ENCODE measurements around the gene SEMA5B. TPM values are rescaled to one million over a fixed set of nuclear protein-coding genes. Genes with fewer than 3 reads are reported as not detected.

Gene SEMA5B
- total and polyA plus RNA-seq, 2 experiments from 2014 or later: 8.0 to 26.8 TPM

DNA sequence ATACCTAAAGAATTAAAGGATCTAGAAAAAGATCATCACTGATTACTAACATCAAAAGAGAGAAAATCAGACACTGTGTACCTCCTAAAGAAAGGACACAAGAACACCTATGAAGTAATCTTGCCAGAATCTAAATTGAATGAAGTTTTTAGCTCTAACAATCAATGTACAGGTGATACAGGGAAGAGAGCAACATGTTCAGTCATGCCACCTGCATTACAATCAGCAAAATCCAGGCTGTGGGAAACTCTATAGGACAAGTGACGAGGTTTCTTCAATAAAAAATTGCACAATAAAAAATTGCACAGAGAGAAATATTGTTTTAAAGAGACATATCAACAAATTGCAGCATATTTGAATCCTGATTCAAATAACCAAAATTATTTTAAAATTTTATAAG lies 93.3 kb downstream of the SEMA5B start:
- peaks cover 8% of the 10 kb centered on the region for H3K27me3 Mint-ChIP-seq (ENCODE audit: insufficient read depth, low read depth, poor library complexity)
- DNase-seq (ENCODE audit: low spot score) (no peak), ATAC-seq (no peak)
- no peak overlapping the region for H3K27ac ChIP-seq (ENCODE audit: low read depth)
- no peaks in the 10 kb centered on the region for H3K27me3 ChIP-seq (ENCODE audit: insufficient read depth)
- no peaks in the 10 kb centered on the region for H3K79me2 ChIP-seq (replicated peaks; ENCODE audit: insufficient read depth)
- H3K4me1 Mint-ChIP-seq: no peaks in the 10 kb centered on the region
- no peaks in the 10 kb centered on the region; the same call in 1 of the 2 replicates for H4K20me1 ChIP-seq (replicated peaks; ENCODE audit: insufficient read depth)
- H3K4me1 ChIP-seq (ENCODE audit: insufficient read depth): no peaks in the 10 kb centered on the region
- H3K9me2 ChIP-seq (ENCODE audit: insufficient read depth): no peaks in the 10 kb centered on the region
- no peak overlapping the region for H3K27ac Mint-ChIP-seq
- no peaks in the 10 kb centered on the region for H3K36me3 Mint-ChIP-seq (ENCODE audit: low read depth)
- no peaks in the 10 kb centered on the region for H3F3A ChIP-seq (replicated peaks; ENCODE audit: low read depth)
- no peak overlapping the region for H3K4me3 ChIP-seq
- no peaks in the 10 kb centered on the region for H3K9me3 Mint-ChIP-seq
- no peak overlapping the region for H3K4me2 ChIP-seq
- no peak overlapping the region for H2AFZ ChIP-seq
- TF ChIP-seq NANOG (IDR thresholded peaks at IDR 0.05; ENCODE audit: borderline replicate concordance) (no peak), EZH2phosphoT487 (IDR thresholded peaks at IDR 0.05; ENCODE audit: unreplicated experiment) (no peak), JUNB (IDR thresholded peaks at IDR 0.05; ENCODE audit: unreplicated experiment) (no peak), POLR2AphosphoS5 (IDR thresholded peaks at IDR 0.05; ENCODE audit: low read depth) (no peak), REST (IDR thresholded peaks at IDR 0.05; ENCODE audit: unreplicated experiment) (no peak), EZH2 (IDR thresholded peaks at IDR 0.05; ENCODE audit: low read depth, unreplicated experiment) (no peak), ZNF114 (CRISPR knock-in tag; IDR thresholded peaks at IDR 0.05) (no peak), CREB1 (CRISPR knock-in tag; IDR thresholded peaks at IDR 0.05; ENCODE audit: low read depth) (no peak), ZNF331 (CRISPR knock-in tag; IDR thresholded peaks at IDR 0.05; ENCODE audit: low read depth) (no peak), STAT1 (IDR thresholded peaks at IDR 0.05; ENCODE audit: unreplicated experiment) (no peak)
- TF ChIP-seq, protein P1, sequence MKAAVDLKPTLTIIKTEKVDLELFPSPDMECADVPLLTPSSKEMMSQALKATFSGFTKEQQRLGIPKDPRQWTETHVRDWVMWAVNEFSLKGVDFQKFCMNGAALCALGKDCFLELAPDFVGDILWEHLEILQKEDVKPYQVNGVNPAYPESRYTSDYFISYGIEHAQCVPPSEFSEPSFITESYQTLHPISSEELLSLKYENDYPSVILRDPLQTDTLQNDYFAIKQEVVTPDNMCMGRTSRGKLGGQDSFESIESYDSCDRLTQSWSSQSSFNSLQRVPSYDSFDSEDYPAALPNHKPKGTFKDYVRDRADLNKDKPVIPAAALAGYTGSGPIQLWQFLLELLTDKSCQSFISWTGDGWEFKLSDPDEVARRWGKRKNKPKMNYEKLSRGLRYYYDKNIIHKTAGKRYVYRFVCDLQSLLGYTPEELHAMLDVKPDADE (IDR thresholded peaks at IDR 0.05): no peak
- TF ChIP-seq, protein P2, sequence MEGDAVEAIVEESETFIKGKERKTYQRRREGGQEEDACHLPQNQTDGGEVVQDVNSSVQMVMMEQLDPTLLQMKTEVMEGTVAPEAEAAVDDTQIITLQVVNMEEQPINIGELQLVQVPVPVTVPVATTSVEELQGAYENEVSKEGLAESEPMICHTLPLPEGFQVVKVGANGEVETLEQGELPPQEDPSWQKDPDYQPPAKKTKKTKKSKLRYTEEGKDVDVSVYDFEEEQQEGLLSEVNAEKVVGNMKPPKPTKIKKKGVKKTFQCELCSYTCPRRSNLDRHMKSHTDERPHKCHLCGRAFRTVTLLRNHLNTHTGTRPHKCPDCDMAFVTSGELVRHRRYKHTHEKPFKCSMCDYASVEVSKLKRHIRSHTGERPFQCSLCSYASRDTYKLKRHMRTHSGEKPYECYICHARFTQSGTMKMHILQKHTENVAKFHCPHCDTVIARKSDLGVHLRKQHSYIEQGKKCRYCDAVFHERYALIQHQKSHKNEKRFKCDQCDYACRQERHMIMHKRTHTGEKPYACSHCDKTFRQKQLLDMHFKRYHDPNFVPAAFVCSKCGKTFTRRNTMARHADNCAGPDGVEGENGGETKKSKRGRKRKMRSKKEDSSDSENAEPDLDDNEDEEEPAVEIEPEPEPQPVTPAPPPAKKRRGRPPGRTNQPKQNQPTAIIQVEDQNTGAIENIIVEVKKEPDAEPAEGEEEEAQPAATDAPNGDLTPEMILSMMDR (conservative IDR thresholded peaks at IDR 0.05; ENCODE audit: low read depth in 2 of 2): no peak
- TF ChIP-seq, protein P3, sequence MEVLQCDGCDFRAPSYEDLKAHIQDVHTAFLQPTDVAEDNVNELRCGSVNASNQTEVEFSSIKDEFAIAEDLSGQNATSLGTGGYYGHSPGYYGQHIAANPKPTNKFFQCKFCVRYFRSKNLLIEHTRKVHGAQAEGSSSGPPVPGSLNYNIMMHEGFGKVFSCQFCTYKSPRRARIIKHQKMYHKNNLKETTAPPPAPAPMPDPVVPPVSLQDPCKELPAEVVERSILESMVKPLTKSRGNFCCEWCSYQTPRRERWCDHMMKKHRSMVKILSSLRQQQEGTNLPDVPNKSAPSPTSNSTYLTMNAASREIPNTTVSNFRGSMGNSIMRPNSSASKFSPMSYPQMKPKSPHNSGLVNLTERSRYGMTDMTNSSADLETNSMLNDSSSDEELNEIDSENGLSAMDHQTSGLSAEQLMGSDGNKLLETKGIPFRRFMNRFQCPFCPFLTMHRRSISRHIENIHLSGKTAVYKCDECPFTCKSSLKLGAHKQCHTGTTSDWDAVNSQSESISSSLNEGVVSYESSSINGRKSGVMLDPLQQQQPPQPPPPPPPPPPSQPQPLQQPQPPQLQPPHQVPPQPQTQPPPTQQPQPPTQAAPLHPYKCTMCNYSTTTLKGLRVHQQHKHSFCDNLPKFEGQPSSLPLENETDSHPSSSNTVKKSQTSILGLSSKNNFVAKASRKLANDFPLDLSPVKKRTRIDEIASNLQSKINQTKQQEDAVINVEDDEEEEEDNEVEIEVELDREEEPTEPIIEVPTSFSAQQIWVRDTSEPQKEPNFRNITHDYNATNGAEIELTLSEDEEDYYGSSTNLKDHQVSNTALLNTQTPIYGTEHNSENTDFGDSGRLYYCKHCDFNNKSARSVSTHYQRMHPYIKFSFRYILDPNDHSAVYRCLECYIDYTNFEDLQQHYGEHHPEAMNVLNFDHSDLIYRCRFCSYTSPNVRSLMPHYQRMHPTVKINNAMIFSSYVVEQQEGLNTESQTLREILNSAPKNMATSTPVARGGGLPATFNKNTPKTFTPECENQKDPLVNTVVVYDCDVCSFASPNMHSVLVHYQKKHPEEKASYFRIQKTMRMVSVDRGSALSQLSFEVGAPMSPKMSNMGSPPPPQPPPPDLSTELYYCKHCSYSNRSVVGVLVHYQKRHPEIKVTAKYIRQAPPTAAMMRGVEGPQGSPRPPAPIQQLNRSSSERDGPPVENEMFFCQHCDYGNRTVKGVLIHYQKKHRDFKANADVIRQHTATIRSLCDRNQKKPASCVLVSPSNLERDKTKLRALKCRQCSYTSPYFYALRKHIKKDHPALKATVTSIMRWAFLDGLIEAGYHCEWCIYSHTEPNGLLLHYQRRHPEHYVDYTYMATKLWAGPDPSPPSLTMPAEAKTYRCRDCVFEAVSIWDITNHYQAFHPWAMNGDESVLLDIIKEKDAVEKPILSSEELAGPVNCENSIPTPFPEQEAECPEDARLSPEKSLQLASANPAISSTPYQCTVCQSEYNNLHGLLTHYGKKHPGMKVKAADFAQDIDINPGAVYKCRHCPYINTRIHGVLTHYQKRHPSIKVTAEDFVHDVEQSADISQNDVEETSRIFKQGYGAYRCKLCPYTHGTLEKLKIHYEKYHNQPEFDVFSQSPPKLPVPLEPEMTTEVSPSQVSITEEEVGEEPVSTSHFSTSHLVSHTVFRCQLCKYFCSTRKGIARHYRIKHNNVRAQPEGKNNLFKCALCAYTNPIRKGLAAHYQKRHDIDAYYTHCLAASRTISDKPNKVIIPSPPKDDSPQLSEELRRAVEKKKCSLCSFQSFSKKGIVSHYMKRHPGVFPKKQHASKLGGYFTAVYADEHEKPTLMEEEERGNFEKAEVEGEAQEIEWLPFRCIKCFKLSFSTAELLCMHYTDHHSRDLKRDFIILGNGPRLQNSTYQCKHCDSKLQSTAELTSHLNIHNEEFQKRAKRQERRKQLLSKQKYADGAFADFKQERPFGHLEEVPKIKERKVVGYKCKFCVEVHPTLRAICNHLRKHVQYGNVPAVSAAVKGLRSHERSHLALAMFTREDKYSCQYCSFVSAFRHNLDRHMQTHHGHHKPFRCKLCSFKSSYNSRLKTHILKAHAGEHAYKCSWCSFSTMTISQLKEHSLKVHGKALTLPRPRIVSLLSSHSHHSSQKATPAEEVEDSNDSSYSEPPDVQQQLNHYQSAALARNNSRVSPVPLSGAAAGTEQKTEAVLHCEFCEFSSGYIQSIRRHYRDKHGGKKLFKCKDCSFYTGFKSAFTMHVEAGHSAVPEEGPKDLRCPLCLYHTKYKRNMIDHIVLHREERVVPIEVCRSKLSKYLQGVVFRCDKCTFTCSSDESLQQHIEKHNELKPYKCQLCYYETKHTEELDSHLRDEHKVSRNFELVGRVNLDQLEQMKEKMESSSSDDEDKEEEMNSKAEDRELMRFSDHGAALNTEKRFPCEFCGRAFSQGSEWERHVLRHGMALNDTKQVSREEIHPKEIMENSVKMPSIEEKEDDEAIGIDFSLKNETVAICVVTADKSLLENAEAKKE (CRISPR knock-in tag; IDR thresholded peaks at IDR 0.05): no peak
- no peaks in the 10 kb centered on the region; the same call in 1 of the 2 replicates for H3K36me3 ChIP-seq (ENCODE audit: insufficient read depth)
- no peak overlapping the region for H3K4me3 Mint-ChIP-seq
